ENCODE data around the gene SPG11.
"Not testable (repeated sequence)": the region's sequence is repeated elsewhere in the genome, so short reads cannot be mapped to it uniquely, and the experiment has no call there.

SPG11 gene

GRCh38 chr15:44603126-44603525 is 60.3 kb downstream of the SPG11 start:
- DNase-seq: no peak

- no peak for DNase-seq
Measured at GRCh38 chr15:44598892-44599291, 64.6 kb downstream of the SPG11 start.

GRCh38 chr15:44598066-44598465 is 65.4 kb downstream of the SPG11 start:
- no peak for DNase-seq

- no peak for DNase-seq
Measured at GRCh38 chr15:44596511-44597010, 66.9 kb downstream of the SPG11 start.

- no peak for DNase-seq
Measured at GRCh38 chr15:44595656-44596510, 67.6 kb downstream of the SPG11 start.

- DNase-seq: no peak
Measured at GRCh38 chr15:44595246-44595645, 68.2 kb downstream of the SPG11 start.

GRCh38 chr15:44593042-44593736 is 70.3 kb downstream of the SPG11 start:
- no peak for DNase-seq

- no peak for DNase-seq
Measured at GRCh38 chr15:44591326-44591725, 72.1 kb downstream of the SPG11 start.

- no peak for DNase-seq
Measured at GRCh38 chr15:44588541-44588940, 74.9 kb downstream of the SPG11 start.

GRCh38 chr15:44585633-44586032 is 77.8 kb downstream of the SPG11 start:
- DNase-seq: no peak

GRCh38 chr15:44584162-44584749 is 79.2 kb downstream of the SPG11 start:
- DNase-seq: peak; percentile 50

GRCh38 chr15:44580105-44580504 is 83.4 kb downstream of the SPG11 start:
- DNase-seq: no peak

GRCh38 chr15:44574734-44575133 is 88.7 kb downstream of the SPG11 start:
- DNase-seq: no peak

- no peak for DNase-seq
Measured at GRCh38 chr15:44573386-44573785, 90.1 kb downstream of the SPG11 start.

- no peak for DNase-seq
Measured at GRCh38 chr15:44570361-44570760, 93.1 kb downstream of the SPG11 start.

- DNase-seq: no peak
Measured at GRCh38 chr15:44569316-44569715, 94.1 kb downstream of the SPG11 start.

- no peak for DNase-seq
Measured at GRCh38 chr15:44568338-44568737, 95.1 kb downstream of the SPG11 start.

- no peak for DNase-seq
Measured at GRCh38 chr15:44566155-44566540, 97.3 kb downstream of the SPG11 start.

- DNase-seq: no peak
Measured at GRCh38 chr15:44565387-44566154, 97.9 kb downstream of the SPG11 start.

- not testable (repeated sequence) for DNase-seq
Measured at GRCh38 chr15:44560926-44561325, 102.5 kb downstream of the SPG11 start.

- DNase-seq: no peak
Measured at GRCh38 chr15:44554934-44555723, 108.3 kb downstream of the SPG11 start.

GRCh38 chr15:44550734-44551133 is 112.7 kb downstream of the SPG11 start:
- DNase-seq: no peak
